Activated T-cell treated with anti-CD3 and anti-CD28 coated beads, Interleukin-2, amount 50 U/mL, for 24 hours (primary cell): ENCODE results near the gene CTTNBP2.

Experiments
- DNase-seq: peaks from one replicate; pipeline ENCODE4 v3.0.0-alpha.2; 2020
- H3K27ac Mint-ChIP-seq: 2 replicates; pipeline ENCODE4 v1.8.0; 2020; ENCODE audit warnings: mild to moderate bottlenecking, mixed read lengths
- H3K27me3 Mint-ChIP-seq: 2 replicates; pipeline ENCODE4 v1.8.0; 2020; ENCODE audit warnings: mixed read lengths
- H3K36me3 Mint-ChIP-seq: 2 replicates; pipeline ENCODE4 v1.8.0; 2020; ENCODE audit warnings: low read depth, mixed read lengths
- H3K4me1 Mint-ChIP-seq: 2 replicates; pipeline ENCODE4 v1.8.0; 2020; ENCODE audit warnings: low read depth, mixed read lengths
- H3K4me3 Mint-ChIP-seq: 2 replicates; pipeline ENCODE4 v1.8.0; 2020; ENCODE audit warnings: mild to moderate bottlenecking, moderate library complexity, mixed read lengths
- H3K9me3 Mint-ChIP-seq: 2 replicates; pipeline ENCODE4 v1.8.0; 2020; ENCODE audit warnings: mixed read lengths

Gene CTTNBP2

GRCh38 chr7:117771756-117772155, 101.5 kb downstream of the CTTNBP2 start:
- H3K27ac Mint-ChIP-seq, result no peak overlapping the region
- no peaks in the 10 kb centered on the region for H3K9me3 Mint-ChIP-seq

GRCh38 chr7:117769085-117769484, 104.2 kb downstream of the CTTNBP2 start:
- no peak overlapping the region for H3K27ac Mint-ChIP-seq
- H3K4me3 Mint-ChIP-seq, result no peak overlapping the region
- no peaks in the 10 kb centered on the region for H3K36me3 Mint-ChIP-seq
- no peaks in the 10 kb centered on the region for H3K9me3 Mint-ChIP-seq
- peaks cover 14% of the 10 kb centered on the region for H3K27me3 Mint-ChIP-seq
- no peak for DNase-seq
- no peaks in the 10 kb centered on the region for H3K4me1 Mint-ChIP-seq

More at GRCh38 chr7:117771756-117772155, 101.5 kb downstream of the CTTNBP2 start:
- H3K4me3 Mint-ChIP-seq, result no peak overlapping the region
- DNase-seq, result no peak
- no peaks in the 10 kb centered on the region for H3K36me3 Mint-ChIP-seq
- no peaks in the 10 kb centered on the region for H3K4me1 Mint-ChIP-seq
- H3K27me3 Mint-ChIP-seq, result peaks cover 7% of the 10 kb centered on the region

GRCh38 chr7:117767951-117768350, 105.3 kb downstream of the CTTNBP2 start:
- no peaks in the 10 kb centered on the region for H3K4me1 Mint-ChIP-seq
- H3K4me3 Mint-ChIP-seq, result no peak overlapping the region
- no peak overlapping the region for H3K27ac Mint-ChIP-seq
- peaks cover 11% of the 10 kb centered on the region for H3K27me3 Mint-ChIP-seq
- H3K9me3 Mint-ChIP-seq, result no peaks in the 10 kb centered on the region
- no peaks in the 10 kb centered on the region for H3K36me3 Mint-ChIP-seq
- no peak for DNase-seq

- Mint-ChIP-seq H3K4me1 (no peaks in the 10 kb centered on the region), H3K36me3 (no peaks in the 10 kb centered on the region), H3K27me3 (peaks cover 11% of the 10 kb centered on the region), H3K4me3 (no peak overlapping the region), H3K9me3 (no peaks in the 10 kb centered on the region), H3K27ac (no peak overlapping the region)
- DNase-seq, result no peak
Measured at GRCh38 chr7:117766913-117767312, 106.3 kb downstream of the CTTNBP2 start.

- H3K27ac Mint-ChIP-seq, result no peak overlapping the region
- H3K4me1 Mint-ChIP-seq, result no peaks in the 10 kb centered on the region
- DNase-seq, result no peak
- H3K27me3 Mint-ChIP-seq, result peaks cover 7% of the 10 kb centered on the region
- H3K4me3 Mint-ChIP-seq, result no peak overlapping the region
- H3K9me3 Mint-ChIP-seq, result no peaks in the 10 kb centered on the region
- H3K36me3 Mint-ChIP-seq, result no peaks in the 10 kb centered on the region
Measured at GRCh38 chr7:117764031-117764430, 109.2 kb downstream of the CTTNBP2 start.

GRCh38 chr7:117762055-117762454, 111.2 kb downstream of the CTTNBP2 start:
- peaks cover 7% of the 10 kb centered on the region for H3K27me3 Mint-ChIP-seq
- no peak overlapping the region for H3K27ac Mint-ChIP-seq
- no peak for DNase-seq
- H3K36me3 Mint-ChIP-seq, result no peaks in the 10 kb centered on the region
- H3K9me3 Mint-ChIP-seq, result no peaks in the 10 kb centered on the region
- H3K4me1 Mint-ChIP-seq, result no peaks in the 10 kb centered on the region
- no peak overlapping the region for H3K4me3 Mint-ChIP-seq

GRCh38 chr7:117759950-117760640, 113.1 kb downstream of the CTTNBP2 start:
- H3K4me3 Mint-ChIP-seq, result no peak overlapping the region
- H3K4me1 Mint-ChIP-seq, result no peaks in the 10 kb centered on the region
- H3K9me3 Mint-ChIP-seq, result no peaks in the 10 kb centered on the region
- no peaks in the 10 kb centered on the region for H3K36me3 Mint-ChIP-seq
- peaks cover under 1% of the 10 kb centered on the region for H3K27me3 Mint-ChIP-seq
- no peak overlapping the region for H3K27ac Mint-ChIP-seq
- no peak for DNase-seq

- Mint-ChIP-seq H3K4me3 (no peak overlapping the region), H3K27me3 (no peaks in the 10 kb centered on the region), H3K9me3 (no peaks in the 10 kb centered on the region), H3K4me1 (no peaks in the 10 kb centered on the region), H3K27ac (no peak overlapping the region), H3K36me3 (no peaks in the 10 kb centered on the region)
- DNase-seq, result no peak
Measured at GRCh38 chr7:117757440-117757839, 115.8 kb downstream of the CTTNBP2 start.

- Mint-ChIP-seq H3K4me3 (no peak overlapping the region), H3K27ac (no peak overlapping the region), H3K9me3 (no peaks in the 10 kb centered on the region), H3K36me3 (no peaks in the 10 kb centered on the region), H3K27me3 (no peaks in the 10 kb centered on the region), H3K4me1 (no peaks in the 10 kb centered on the region)
- no peak for DNase-seq
Measured at GRCh38 chr7:117756586-117757085, 116.6 kb downstream of the CTTNBP2 start.

- Mint-ChIP-seq H3K9me3 (no peaks in the 10 kb centered on the region), H3K36me3 (no peaks in the 10 kb centered on the region), H3K27ac (no peak overlapping the region), H3K4me1 (no peaks in the 10 kb centered on the region), H3K4me3 (no peak overlapping the region), H3K27me3 (no peaks in the 10 kb centered on the region)
- DNase-seq, result no peak
Measured at GRCh38 chr7:117755136-117755535, 118.1 kb downstream of the CTTNBP2 start.

GRCh38 chr7:117751775-117752174, 121.5 kb downstream of the CTTNBP2 start:
- no peaks in the 10 kb centered on the region for H3K9me3 Mint-ChIP-seq
- no peaks in the 10 kb centered on the region for H3K4me1 Mint-ChIP-seq
- no peak overlapping the region for H3K4me3 Mint-ChIP-seq
- DNase-seq, result no peak
- no peaks in the 10 kb centered on the region for H3K36me3 Mint-ChIP-seq
- H3K27me3 Mint-ChIP-seq, result no peaks in the 10 kb centered on the region
- no peak overlapping the region for H3K27ac Mint-ChIP-seq

- H3K9me3 Mint-ChIP-seq, result no peaks in the 10 kb centered on the region
- no peak for DNase-seq
- H3K27me3 Mint-ChIP-seq, result no peaks in the 10 kb centered on the region
- H3K27ac Mint-ChIP-seq, result no peak overlapping the region
- no peaks in the 10 kb centered on the region for H3K4me1 Mint-ChIP-seq
- H3K36me3 Mint-ChIP-seq, result no peaks in the 10 kb centered on the region
- H3K4me3 Mint-ChIP-seq, result no peak overlapping the region
Measured at GRCh38 chr7:117750612-117751563, 122.4 kb downstream of the CTTNBP2 start.

GRCh38 chr7:117741962-117742361, 131.3 kb downstream of the CTTNBP2 start:
- Mint-ChIP-seq H3K9me3 (no peaks in the 10 kb centered on the region), H3K27ac (no peak overlapping the region), H3K4me1 (no peaks in the 10 kb centered on the region), H3K36me3 (no peaks in the 10 kb centered on the region), H3K4me3 (no peak overlapping the region), H3K27me3 (no peaks in the 10 kb centered on the region)
- DNase-seq, result no peak

- Mint-ChIP-seq H3K36me3 (no peaks in the 10 kb centered on the region), H3K9me3 (no peaks in the 10 kb centered on the region), H3K27ac (no peak overlapping the region), H3K27me3 (no peaks in the 10 kb centered on the region), H3K4me1 (no peaks in the 10 kb centered on the region), H3K4me3 (no peak overlapping the region)
- DNase-seq, result no peak
Measured at GRCh38 chr7:117739085-117739484, 134.2 kb downstream of the CTTNBP2 start.

- Mint-ChIP-seq H3K27me3 (no peaks in the 10 kb centered on the region), H3K36me3 (no peaks in the 10 kb centered on the region), H3K9me3 (no peaks in the 10 kb centered on the region), H3K4me1 (no peaks in the 10 kb centered on the region), H3K4me3 (no peak overlapping the region), H3K27ac (no peak overlapping the region)
- no peak for DNase-seq
Measured at GRCh38 chr7:117737926-117738325, 135.3 kb downstream of the CTTNBP2 start.
